Activated CD8-positive, alpha-beta T cell treated with anti-CD3 and anti-CD28 coated beads for 36 hours (primary cell): ENCODE data around the gene STK4. TPM values are rescaled to one million over a fixed set of nuclear protein-coding genes. Genes with fewer than 3 reads are reported as not detected.

Experiments
- ATAC-seq: fragments of 200-7000 bp; cut with Tn5 transposase; one replicate; pipeline ENCODE4 v1.10.0; 2021; ENCODE audit warnings: mild to moderate bottlenecking, moderate library complexity
- CTCF ChIA-PET: fragments of 350-600 bp; sonication (Branson Sonifier 250); formaldehyde crosslinking; loops from one replicate; lab custom pipeline; 2021; ENCODE audit warnings: antibody characterized with exemption; lab: Charles Lee
- POLR2A ChIA-PET: fragments of 350-600 bp; sonication (Branson Sonifier 250); formaldehyde crosslinking; loops from one replicate; lab custom pipeline; 2021; ENCODE audit warnings: antibody characterized with exemption; lab: Charles Lee
- DNase-seq: peaks from one replicate; pipeline ENCODE4 v3.0.0-alpha.2; 2020
- H3K27ac Mint-ChIP-seq: one replicate; pipeline ENCODE4 v1.8.0; 2021; ENCODE audit warnings: mild to moderate bottlenecking, mixed read lengths
- H3K27me3 Mint-ChIP-seq: one replicate; pipeline ENCODE4 v1.8.0; 2021; ENCODE audit warnings: mixed read lengths
- H3K36me3 Mint-ChIP-seq: one replicate; pipeline ENCODE4 v1.8.0; 2021; ENCODE audit warnings: low read depth, mixed read lengths
- H3K4me1 Mint-ChIP-seq: one replicate; pipeline ENCODE4 v1.8.0; 2021; ENCODE audit warnings: low read depth, mixed read lengths
- H3K4me3 Mint-ChIP-seq: one replicate; pipeline ENCODE4 v1.8.0; 2021; ENCODE audit warnings: mild to moderate bottlenecking, moderate library complexity, mixed read lengths
- H3K9me3 Mint-ChIP-seq: one replicate; pipeline ENCODE4 v1.8.0; 2021; ENCODE audit warnings: mixed read lengths
- CTCF ChIP-seq: fragments of 200-600 bp; IDR thresholded peaks from one replicate; pipeline ENCODE4 v1.8.0; 2022; ENCODE audit warnings: antibody characterized with exemption, mild to moderate bottlenecking
- intact Hi-C: fragments of 100-400 bp; cut with micrococcal nuclease; formaldehyde crosslinking; loops from one replicate; pipeline ENCODE4 v1.10.0; 2022
- total RNA-seq, 2 experiments: library from RNA; stranded (reverse); gene quantifications; one replicate each; pipeline ENCODE4 v1.2.3, GENCODE V29; 2021

The STK4 gene
- total RNA-seq, 2 experiments from 2014 or later = 154 to 165 TPM

- Mint-ChIP-seq H3K4me1 (peaks cover 2% of the 10 kb centered on the region), H3K4me3 (no peak overlapping the region), H3K36me3 (peaks cover 30% of the 10 kb centered on the region), H3K27ac (no peak overlapping the region), H3K9me3 (no peaks in the 10 kb centered on the region), H3K27me3 (no peaks in the 10 kb centered on the region)
- ChIA-PET POLR2A (no interaction called here), CTCF (interaction anchor here (8.8 kb wide), 1 partner anchor 47 kb away, joined by 137 read pairs; no protein-coding TSS in a partner anchor)
- DNase-seq = no peak
- intact Hi-C loops = no loop called here
- no peak for ATAC-seq
- TF ChIP-seq CTCF = no peak
Measured at GRCh38 chr20:45090481-45090880, 124.2 kb downstream of the STK4 start.

- no peak for ATAC-seq
- Mint-ChIP-seq H3K36me3 (peaks cover 21% of the 10 kb centered on the region), H3K9me3 (no peaks in the 10 kb centered on the region), H3K4me3 (no peak overlapping the region), H3K27me3 (no peaks in the 10 kb centered on the region), H3K27ac (no peak overlapping the region), H3K4me1 (peaks cover 3% of the 10 kb centered on the region)
- POLR2A ChIA-PET = no interaction called here
- CTCF ChIA-PET = interaction anchor here (1.5 to 8.8 kb wide), 3 partner anchors 22 to 80 kb away, joined by 3 to 137 read pairs (median 11); no protein-coding TSS in a partner anchor
- intact Hi-C loops = no loop called here
- DNase-seq = no peak
- no peak for TF ChIP-seq CTCF
Measured at GRCh38 chr20:45091366-45091765, 125.1 kb downstream of the STK4 start.

- ChIA-PET POLR2A (no interaction called here), CTCF (interaction anchor here (1.0 to 8.8 kb wide), 5 partner anchors 19 to 82 kb away, joined by 3 to 137 read pairs (median 11); no protein-coding TSS in a partner anchor)
- DNase-seq (no peak), ATAC-seq (no peak)
- Mint-ChIP-seq H3K36me3 (peaks cover 14% of the 10 kb centered on the region), H3K4me1 (peaks cover 7% of the 10 kb centered on the region), H3K27me3 (peaks cover 9% of the 10 kb centered on the region), H3K27ac (no peak overlapping the region), H3K4me3 (no peak overlapping the region), H3K9me3 (no peaks in the 10 kb centered on the region)
- intact Hi-C loops = no loop called here
- no peak for TF ChIP-seq CTCF
Measured at GRCh38 chr20:45092898-45093297, 126.6 kb downstream of the STK4 start.

DNA sequence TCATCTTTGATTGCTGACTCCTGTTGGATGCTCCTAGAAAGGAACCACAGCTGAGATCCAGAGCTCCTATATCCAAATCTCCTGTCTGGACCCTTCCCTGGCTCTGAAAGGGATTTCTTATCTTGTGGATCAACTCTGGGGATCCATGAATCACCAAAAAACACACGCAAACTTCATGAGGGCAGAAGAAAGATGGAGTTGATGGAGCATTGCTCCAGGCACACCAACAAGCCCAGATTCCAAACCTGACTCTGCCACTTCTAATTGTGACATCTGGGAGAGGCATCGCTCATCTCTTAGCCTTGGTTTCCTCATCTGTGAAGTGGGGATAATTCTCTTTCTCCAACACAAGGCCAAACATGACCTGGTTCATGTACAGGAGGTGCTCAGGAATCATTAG lies 127.9 kb downstream of the STK4 start:
- Mint-ChIP-seq H3K9me3 (no peaks in the 10 kb centered on the region), H3K36me3 (peaks cover 9% of the 10 kb centered on the region), H3K4me3 (no peak overlapping the region), H3K4me1 (peaks cover 9% of the 10 kb centered on the region), H3K27me3 (peaks cover 18% of the 10 kb centered on the region), H3K27ac (no peak overlapping the region)
- TF ChIP-seq CTCF = no peak
- DNase-seq (no peak), ATAC-seq (no peak)
- ChIA-PET CTCF (interaction anchor here (0.9 to 8.8 kb wide), 9 partner anchors 12 to 279 kb away, joined by 3 to 137 read pairs (median 18); no protein-coding TSS in a partner anchor), POLR2A (interaction anchor here (1.0 kb wide), 1 partner anchor 11 kb away, joined by 3 read pairs; no protein-coding TSS in a partner anchor)
- intact Hi-C loops = no loop called here

GRCh38 chr20:45094864-45095574 lies 128.7 kb downstream of the STK4 start:
- H3K4me3 Mint-ChIP-seq = no peak overlapping the region
- H3K27me3 Mint-ChIP-seq = peaks cover 26% of the 10 kb centered on the region
- ChIA-PET CTCF (interaction anchor here (0.7 to 8.8 kb wide), 47 partner anchors 8 to 348 kb away, joined by 3 to 137 read pairs (median 8); partner anchors contain the start of genes PABPC1L and WFDC5), POLR2A (interaction anchor here (0.6 to 1.8 kb wide), 5 partner anchors 9 to 348 kb away, joined by 3 to 5 read pairs (median 3); partner anchors contain the start of gene PABPC1L)
- ATAC-seq (no peak), DNase-seq (no peak)
- intact Hi-C loops = loop anchor here (5.0 kb wide), 1 partner anchor 53 kb away; no protein-coding TSS in a partner anchor
- H3K9me3 Mint-ChIP-seq = no peaks in the 10 kb centered on the region
- no peak overlapping the region for H3K27ac Mint-ChIP-seq
- H3K36me3 Mint-ChIP-seq = peaks cover 6% of the 10 kb centered on the region
- no peak for TF ChIP-seq CTCF
- H3K4me1 Mint-ChIP-seq = peaks cover 9% of the 10 kb centered on the region
